HG02970 (cell line): ENCODE results near the gene MRC1.

Source experiments
- ATAC-seq: cut with Tn5 transposase; IDR thresholded peaks from one replicate; pipeline ENCODE4 v1.9.1; 2021; ENCODE audit warnings: mild to moderate bottlenecking, moderate library complexity, moderate number of reproducible peaks; ENCODE audit not compliant: unreplicated experiment, low FRiP score

Gene MRC1

GRCh38 chr10:17838080-17838648, 29.0 kb downstream of the MRC1 start:
- ATAC-seq = no peak

GRCh38 chr10:17841050-17841449, 31.9 kb downstream of the MRC1 start:
- no peak for ATAC-seq

- no peak for ATAC-seq
These were observed 33.5 kb downstream of the MRC1 start for GRCh38 chr10:17842641-17843040.

GRCh38 chr10:17847585-17848296, 38.6 kb downstream of the MRC1 start:
- ATAC-seq = no peak

- ATAC-seq = no peak
These were observed 39.5 kb downstream of the MRC1 start for GRCh38 chr10:17848646-17849045.

- ATAC-seq = no peak
These were observed 41.4 kb downstream of the MRC1 start for GRCh38 chr10:17850501-17850900.

- no peak for ATAC-seq
These were observed 42.5 kb downstream of the MRC1 start for GRCh38 chr10:17851611-17852010.

GRCh38 chr10:17854044-17854652, 45.0 kb downstream of the MRC1 start:
- no peak for ATAC-seq

GRCh38 chr10:17857040-17857439, 47.9 kb downstream of the MRC1 start:
- no peak for ATAC-seq

- ATAC-seq = no peak
These were observed 50.5 kb downstream of the MRC1 start for GRCh38 chr10:17859492-17860156.

- no peak for ATAC-seq
These were observed 52.6 kb downstream of the MRC1 start for GRCh38 chr10:17861760-17862159.

GRCh38 chr10:17865351-17865750, 56.2 kb downstream of the MRC1 start:
- no peak for ATAC-seq

GRCh38 chr10:17866346-17866745, 57.2 kb downstream of the MRC1 start:
- no peak for ATAC-seq

GRCh38 chr10:17867056-17867455, 57.9 kb downstream of the MRC1 start:
- no peak for ATAC-seq

- ATAC-seq = no peak
These were observed 61.9 kb downstream of the MRC1 start for GRCh38 chr10:17871036-17871435.

GRCh38 chr10:17872191-17873091, 63.3 kb downstream of the MRC1 start:
- no peak for ATAC-seq

- ATAC-seq = no peak
These were observed 64.8 kb downstream of the MRC1 start for GRCh38 chr10:17873946-17874345.

GRCh38 chr10:17877121-17877520, 68.0 kb downstream of the MRC1 start:
- ATAC-seq = no peak

GRCh38 chr10:17878896-17879295, 69.7 kb downstream of the MRC1 start:
- ATAC-seq = no peak

- no peak for ATAC-seq
These were observed 71.5 kb downstream of the MRC1 start for GRCh38 chr10:17880601-17881000.
